Peyer's patch (tissue), 4 donors: Measurements from ENCODE around the gene EFNA1. TPM values are rescaled to one million over a fixed set of nuclear protein-coding genes. Genes with fewer than 3 reads are reported as not detected.

Experiments
- DNase-seq, 3 donors: peaks; one replicate each; pipeline ENCODE4 v3.0.0-alpha.2; 2017 to 2019
- H3K27ac ChIP-seq, 4 donors: fragments of 200-600 bp; sonication (generic); one replicate each; pipeline ENCODE4 v1.5.1; 2016 to 2019
- H3K27me3 ChIP-seq, 2 donors: fragments of 200-600 bp; sonication (generic); one replicate each; pipeline ENCODE4 v1.5.1; 2019
- H3K36me3 ChIP-seq, 3 donors: fragments of 200-600 bp; sonication (generic); one replicate each; pipeline ENCODE4 v1.5.1; 2016 to 2019
- H3K4me1 ChIP-seq, 4 donors: fragments of 200-600 bp; sonication (generic); one replicate each; pipeline ENCODE4 v1.5.1; 2016 to 2019
- H3K4me3 ChIP-seq, 4 donors: fragments of 200-600 bp; sonication (generic); 1 replicate in 3 of 4; 2 replicates in 1 of 4; pipeline ENCODE4 v1.5.1; 2016 to 2019; ENCODE audit warnings: mild to moderate bottlenecking in 1 of 4
- H3K9me3 ChIP-seq, 4 donors: fragments of 200-600 bp; sonication (generic); one replicate each; pipeline ENCODE4 v1.5.1; 2016 to 2019; ENCODE audit warnings: mild to moderate bottlenecking in 1 of 4
- CTCF ChIP-seq, 6 experiments: fragments of 450-650 bp in 4 of 6; fragments of 200-600 bp in 2 of 6; sonication (generic) in 1 of 6; IDR thresholded peaks; one replicate each; pipeline ENCODE4 v1.5.1; 2017 to 2019; ENCODE audit warnings: antibody characterized with exemption in 6 of 6, mild to moderate bottlenecking in 3 of 6, moderate library complexity in 1 of 6
- POLR2A ChIP-seq, 2 donors: fragments of 450-650 bp; IDR thresholded peaks; one replicate each; pipeline ENCODE4 v1.5.1; 2017; ENCODE audit warnings: antibody characterized with exemption in 2 of 2, mild to moderate bottlenecking in 2 of 2, moderate library complexity in 2 of 2
- total RNA-seq, 4 donors: library from RNA; depleted of rRNA; stranded (reverse); fragments of >200 nt; gene quantifications; one replicate each; pipeline ENCODE4 v1.1.0, GENCODE V29; 2016

The EFNA1 gene
- total RNA-seq, 4 donors from 2014 or later = 13.2 to 166 (median 145) TPM

- Histone ChIP-seq H3K27ac (peak overlapping the region in 2 of 4 donors; percentile 90 to 93), H3K9me3 (no peaks in the 10 kb centered on the region), H3K4me1 (peaks cover 18 to 67% (median 48%) of the 10 kb centered on the region in 4 donors), H3K4me3 (peak overlapping the region in 3 of 4 donors; percentile 62 to 75 (median 62)), H3K27me3 (peaks cover 0 to 45% of the 10 kb centered on the region in 2 donors), H3K36me3 (no peaks in the 10 kb centered on the region)
- no peak for TF ChIP-seq POLR2A (IDR thresholded peaks at IDR 0.05)
- peak in 1 of 6 experiments; percentile 15 for TF ChIP-seq CTCF (IDR thresholded peaks at IDR 0.05)
- DNase-seq = peak; percentile 34 to 78 (median 59)
These were observed 43.6 kb upstream of the EFNA1 start for GRCh38 chr1:155083865-155084721.

DNA sequence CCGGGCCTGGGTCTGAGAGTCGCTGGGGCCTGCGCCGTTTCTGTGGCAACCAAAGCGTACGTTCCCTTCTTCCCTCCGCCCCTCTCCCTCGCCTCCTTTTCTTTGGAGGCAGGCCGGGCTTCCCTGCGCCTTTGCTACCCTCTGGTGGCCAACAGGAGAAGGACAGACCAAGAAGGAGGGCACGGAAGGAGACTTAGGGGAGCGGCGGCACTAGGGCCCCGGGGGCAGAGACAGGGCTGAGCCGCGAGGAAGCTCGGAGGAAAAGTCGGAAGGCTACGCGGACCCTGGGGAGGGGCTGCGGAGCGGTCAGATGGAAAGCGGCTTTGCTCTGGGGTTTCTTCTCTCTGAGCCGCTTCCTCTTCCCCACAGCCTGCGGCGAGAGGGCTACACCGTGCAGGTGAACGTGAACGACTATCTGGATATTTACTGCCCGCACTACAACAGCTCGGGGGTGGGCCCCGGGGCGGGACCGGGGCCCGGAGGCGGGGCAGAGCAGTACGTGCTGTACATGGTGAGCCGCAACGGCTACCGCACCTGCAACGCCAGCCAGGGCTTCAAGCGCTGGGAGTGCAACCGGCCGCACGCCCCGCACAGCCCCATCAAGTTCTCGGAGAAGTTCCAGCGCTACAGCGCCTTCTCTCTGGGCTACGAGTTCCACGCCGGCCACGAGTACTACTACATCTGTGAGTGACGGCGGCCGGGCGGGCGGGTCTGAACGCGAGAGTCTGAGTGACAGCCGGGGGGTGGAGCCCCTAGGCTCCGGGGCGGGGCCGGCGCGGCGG lies 42.8 kb upstream of the EFNA1 start:
- Histone ChIP-seq H3K9me3 (no peaks in the 10 kb centered on the region), H3K4me1 (peaks cover 13 to 59% (median 39%) of the 10 kb centered on the region in 4 donors), H3K27ac (peak overlapping the region; percentile 81 to 93 (median 90)), H3K36me3 (no peaks in the 10 kb centered on the region), H3K4me3 (peak overlapping the region; percentile 61 to 75 (median 62)), H3K27me3 (peaks cover 0 to 37% of the 10 kb centered on the region in 2 donors)
- peak; percentile 97 for DNase-seq
- TF ChIP-seq CTCF (IDR thresholded peaks at IDR 0.05) (peak; percentile 87 to 99 (median 98)), POLR2A (IDR thresholded peaks at IDR 0.05) (peak; percentile 46 to 72)

- TF ChIP-seq CTCF (IDR thresholded peaks at IDR 0.05) (no peak), POLR2A (IDR thresholded peaks at IDR 0.05) (no peak)
- H3K36me3 ChIP-seq = no peaks in the 10 kb centered on the region
- peak overlapping the region; percentile 81 to 93 (median 90) for H3K27ac ChIP-seq
- peaks cover 6 to 52% (median 32%) of the 10 kb centered on the region in 4 donors for H3K4me1 ChIP-seq
- H3K4me3 ChIP-seq = peak overlapping the region; percentile 61 to 75 (median 62)
- H3K27me3 ChIP-seq = peaks cover 0 to 30% of the 10 kb centered on the region in 2 donors
- peak; percentile 78 to 91 (median 79) for DNase-seq
- H3K9me3 ChIP-seq = no peaks in the 10 kb centered on the region
These were observed 42.1 kb upstream of the EFNA1 start for GRCh38 chr1:155085504-155086127.

GRCh38 chr1:155086128-155086741 lies 41.4 kb upstream of the EFNA1 start:
- Histone ChIP-seq H3K27me3 (peaks cover 0 to 23% of the 10 kb centered on the region in 2 donors), H3K9me3 (no peaks in the 10 kb centered on the region), H3K4me3 (peak overlapping the region; percentile 61 to 75 (median 62)), H3K4me1 (peaks cover 3 to 48% (median 26%) of the 10 kb centered on the region in 4 donors), H3K27ac (peak overlapping the region; percentile 81 to 93 (median 90)), H3K36me3 (no peaks in the 10 kb centered on the region)
- peak; percentile 90 to 100 (median 94) for TF ChIP-seq CTCF (IDR thresholded peaks at IDR 0.05)
- TF ChIP-seq POLR2A (IDR thresholded peaks at IDR 0.05) = no peak
- DNase-seq = peak; percentile 79 to 89 (median 85)
